HG03196 (cell line): ENCODE results near the gene CLDN20.
"Not testable (repeated sequence)": the region's sequence is repeated elsewhere in the genome, so short reads cannot be mapped to it uniquely, and the experiment has no call there.

Experiments used
- ATAC-seq: cut with Tn5 transposase; IDR thresholded peaks from one replicate; pipeline ENCODE4 v1.9.1; 2021; ENCODE audit not compliant: unreplicated experiment

Gene CLDN20

GRCh38 chr6:155268088-155268867, 4.5 kb downstream of the CLDN20 start:
- not testable (repeated sequence) for ATAC-seq

GRCh38 chr6:155269765-155270164, 6.0 kb downstream of the CLDN20 start:
- ATAC-seq, result no peak

- no peak for ATAC-seq
Measured at GRCh38 chr6:155270561-155271091, 6.8 kb downstream of the CLDN20 start.

GRCh38 chr6:155271145-155271544, 7.3 kb downstream of the CLDN20 start:
- no peak for ATAC-seq

GRCh38 chr6:155272353-155273232, 8.8 kb downstream of the CLDN20 start:
- no peak for ATAC-seq

GRCh38 chr6:155273431-155273830, 9.6 kb downstream of the CLDN20 start:
- ATAC-seq, result no peak

GRCh38 chr6:155274106-155274505, 10.3 kb downstream of the CLDN20 start:
- no peak for ATAC-seq

- ATAC-seq, result no peak
Measured at GRCh38 chr6:155274533-155274932, 10.7 kb downstream of the CLDN20 start.

- ATAC-seq, result no peak
Measured at GRCh38 chr6:155275808-155276480, 12.1 kb downstream of the CLDN20 start.

GRCh38 chr6:155276638-155277037, 12.8 kb downstream of the CLDN20 start:
- no peak for ATAC-seq

- ATAC-seq, result no peak
Measured at GRCh38 chr6:155278319-155279049, 14.7 kb downstream of the CLDN20 start.

- no peak for ATAC-seq
Measured at GRCh38 chr6:155284775-155285174, 21.0 kb downstream of the CLDN20 start.

- ATAC-seq, result no peak
Measured at GRCh38 chr6:155287762-155288161, 23.9 kb downstream of the CLDN20 start.

- ATAC-seq, result no peak
Measured at GRCh38 chr6:155290491-155290890, 26.7 kb downstream of the CLDN20 start.

- no peak for ATAC-seq
Measured at GRCh38 chr6:155291291-155291690, 27.5 kb downstream of the CLDN20 start.

- no peak for ATAC-seq
Measured at GRCh38 chr6:155292711-155293110, 28.9 kb downstream of the CLDN20 start.

- ATAC-seq, result no peak
Measured at GRCh38 chr6:155297669-155298068, 33.9 kb downstream of the CLDN20 start.

GRCh38 chr6:155301867-155302266, 38.1 kb downstream of the CLDN20 start:
- ATAC-seq, result no peak

- no peak for ATAC-seq
Measured at GRCh38 chr6:155303361-155303870, 39.6 kb downstream of the CLDN20 start.

GRCh38 chr6:155306958-155307357, 43.1 kb downstream of the CLDN20 start:
- ATAC-seq, result no peak
